Stimulated activated CD4-positive, alpha-beta T cell treated with anti-CD3 and anti-CD28 coated beads, Interleukin-1b, Interleukin-23, amount 100 ng/mL, for 4 hours (primary cell): Measurements from ENCODE around the gene GDI2.
"Not testable (repeated sequence)": the region's sequence is repeated elsewhere in the genome, so short reads cannot be mapped to it uniquely, and the experiment has no call there.

Source experiments
- DNase-seq, 2 donors: peaks; one replicate each; pipeline ENCODE4 v3.0.0-alpha.2; 2020; ENCODE audit warnings: low read depth in 2 of 2

Gene GDI2

DNA sequence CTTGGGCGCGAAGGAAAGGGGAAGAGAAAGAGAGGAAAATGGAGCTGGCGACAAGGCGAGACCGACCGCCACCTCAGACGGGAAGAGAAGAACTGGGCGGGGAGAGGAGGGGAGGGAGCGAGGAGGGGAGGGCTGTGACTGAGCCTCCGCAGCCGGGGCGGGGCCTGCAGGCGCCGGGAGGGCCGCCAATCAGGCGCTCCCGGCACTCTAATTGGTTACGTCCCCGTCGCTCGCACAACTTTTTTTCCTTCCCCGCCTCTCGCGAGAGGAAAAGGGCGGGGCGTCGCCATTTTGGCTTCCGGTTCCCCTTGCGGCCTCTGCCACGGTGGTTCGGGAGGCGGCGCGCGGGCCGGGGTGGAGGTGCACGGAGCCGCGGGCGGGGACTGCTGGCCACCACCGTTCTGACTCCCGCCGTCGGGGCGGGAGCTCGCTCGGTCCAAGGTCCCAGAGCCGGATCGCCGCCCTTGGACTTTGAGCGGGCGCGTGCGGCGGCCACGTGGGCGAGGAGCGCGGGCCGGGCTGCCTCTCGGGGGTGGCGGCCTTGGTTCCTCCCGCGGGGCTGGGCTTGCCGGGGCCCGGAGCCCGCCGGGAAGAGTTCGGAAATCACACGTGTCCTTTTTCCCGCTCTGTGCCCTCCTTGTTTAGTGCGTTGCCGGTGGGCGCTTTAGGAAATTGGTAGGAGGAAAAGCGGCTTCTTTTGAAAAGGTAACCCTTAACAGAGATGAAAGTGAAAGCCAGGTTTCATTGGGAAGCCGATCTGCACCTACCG lies at the start of gene GDI2:
Gene GDI2, minus strand, starts transcription at position 94 of the 769 bp plus-strand sequence. CDS start 176 bp downstream, outside the sequence.
- peak; percentile 92 to 95 for DNase-seq

DNA sequence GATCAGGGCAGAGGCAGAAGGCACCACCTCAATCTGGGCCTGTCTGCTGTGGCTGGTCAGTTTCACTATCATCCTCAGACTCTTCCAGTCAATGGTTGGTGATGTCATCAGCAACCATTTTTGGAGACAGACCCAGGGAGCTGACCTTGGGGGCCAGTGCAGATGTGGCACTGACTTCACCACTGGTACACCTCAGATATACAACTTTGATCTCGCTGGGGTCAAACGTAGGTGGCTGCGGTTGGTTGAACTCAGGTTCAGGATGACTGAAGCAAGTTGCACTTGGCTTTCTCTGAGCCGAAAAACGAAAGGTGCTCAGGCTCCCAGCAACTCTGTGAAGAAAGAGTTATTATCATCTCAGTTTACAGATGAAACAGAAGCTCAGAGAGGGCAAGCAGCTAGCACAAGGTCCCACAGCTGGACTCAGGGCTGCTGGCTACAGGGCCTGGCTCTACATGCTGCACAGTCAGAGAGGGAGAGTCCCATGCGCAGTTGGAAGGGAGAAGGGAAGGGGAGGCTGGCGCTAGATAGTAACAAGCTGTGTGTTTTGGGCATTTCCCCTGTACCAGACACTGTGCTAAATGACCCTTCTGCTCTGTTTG lies 49.2 kb upstream of the GDI2 start:
- DNase-seq, result no peak

DNA sequence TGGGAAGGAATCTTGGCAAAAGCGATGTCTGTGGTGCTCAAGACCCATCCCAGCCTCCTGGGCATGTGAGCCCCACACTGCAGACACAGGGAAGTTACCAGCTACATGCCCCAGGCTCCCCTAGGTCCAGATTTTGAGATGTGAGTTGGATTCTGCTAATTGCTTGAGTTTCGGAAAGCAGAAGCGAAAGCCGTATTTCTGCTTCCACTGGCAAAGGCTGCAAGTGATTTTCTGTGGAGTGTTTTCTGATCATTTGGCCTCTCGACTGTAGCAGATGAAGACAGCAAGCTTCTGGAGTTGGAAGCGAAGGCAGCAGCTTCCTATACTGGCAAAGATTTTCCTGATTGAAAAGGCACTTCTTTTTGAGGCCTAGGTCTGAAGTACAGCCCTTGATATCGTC lies 46.8 kb upstream of the GDI2 start:
- no peak for DNase-seq

DNA sequence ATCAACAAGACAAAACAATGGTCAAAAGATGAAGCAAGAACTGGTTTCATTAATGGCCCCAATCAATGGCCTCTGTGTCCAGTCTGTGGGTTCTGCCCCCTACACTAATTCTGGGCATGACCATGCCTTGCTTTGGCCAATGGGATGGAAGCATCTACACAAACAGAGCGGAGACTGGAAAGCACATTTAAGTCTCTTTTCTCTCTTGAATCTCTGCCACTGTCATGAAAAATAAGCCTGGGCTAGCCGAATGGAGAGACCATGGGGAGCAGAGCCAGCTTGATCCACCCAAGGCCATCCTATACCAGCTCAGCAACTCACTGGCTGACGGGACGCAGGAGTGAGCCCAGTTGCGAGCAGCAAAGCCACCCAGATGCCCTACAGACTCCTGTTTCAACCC lies 45.6 kb upstream of the GDI2 start:
- DNase-seq, result no peak

DNA sequence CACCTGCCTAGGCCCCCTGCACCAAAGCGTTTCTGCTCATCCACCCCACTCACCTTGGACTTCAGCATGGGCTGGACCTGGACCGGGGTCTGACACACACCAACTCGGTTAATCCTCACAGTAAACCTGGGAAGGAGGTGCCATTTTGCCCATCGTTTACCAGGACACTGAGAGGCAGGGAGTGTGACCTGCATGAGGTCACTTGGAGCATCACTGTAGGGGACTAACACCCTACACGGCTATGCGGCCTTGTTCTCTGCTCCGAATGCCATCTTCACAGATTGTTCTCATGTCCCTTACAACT lies 43.4 kb upstream of the GDI2 start:
- DNase-seq, result no peak

DNA sequence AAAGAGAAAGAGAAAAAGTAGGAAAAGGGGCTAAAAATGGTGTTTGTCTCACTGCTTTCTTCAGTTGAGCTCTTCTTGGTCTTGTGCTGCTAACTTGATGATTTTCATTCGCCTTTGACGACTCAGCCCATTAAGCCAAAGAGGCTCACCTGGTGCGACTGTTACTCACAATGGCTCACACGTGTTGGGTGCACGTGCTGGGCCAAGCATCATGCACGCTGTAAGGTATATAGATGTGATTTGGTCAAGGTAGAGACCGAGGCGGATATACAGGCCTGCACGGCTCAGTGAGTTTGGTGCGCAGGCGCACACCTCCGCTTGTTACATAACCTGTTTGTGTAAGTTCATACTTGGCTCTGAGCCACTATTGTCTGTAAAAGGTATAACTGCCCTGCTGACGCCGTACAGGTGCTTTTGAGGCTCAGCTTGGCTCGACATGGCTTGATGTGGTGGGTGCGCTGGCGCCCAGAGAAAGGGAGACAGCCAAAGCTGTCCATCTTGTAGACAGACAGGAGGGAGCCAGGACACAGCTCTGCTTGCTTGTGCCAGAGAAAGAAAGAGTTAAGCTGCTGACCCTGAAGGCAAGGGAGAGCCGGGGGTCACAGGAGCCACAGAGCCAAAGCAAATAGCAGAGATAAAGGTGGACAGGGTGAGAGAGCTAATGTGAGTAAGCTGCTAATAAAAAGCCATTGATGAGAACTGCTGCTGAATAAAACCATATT lies 42.9 kb upstream of the GDI2 start:
- DNase-seq, result no peak

DNA sequence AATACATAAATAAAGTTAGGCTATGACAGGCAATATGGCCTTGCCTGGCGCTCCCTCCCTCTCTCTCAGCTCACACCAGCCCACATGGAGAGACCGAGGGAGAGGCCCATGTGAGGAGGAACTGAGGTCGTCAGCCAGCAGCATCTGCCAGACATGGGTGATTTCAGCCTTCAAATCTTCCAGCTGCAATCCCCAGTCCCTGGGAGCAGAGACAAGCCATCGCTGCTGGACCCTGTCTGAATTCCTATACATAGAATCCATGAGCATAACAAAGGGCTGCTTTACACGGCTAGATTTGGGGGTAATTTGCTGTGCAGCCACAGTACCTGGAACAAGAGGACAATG lies 40.9 kb upstream of the GDI2 start:
- DNase-seq, result no peak

DNA sequence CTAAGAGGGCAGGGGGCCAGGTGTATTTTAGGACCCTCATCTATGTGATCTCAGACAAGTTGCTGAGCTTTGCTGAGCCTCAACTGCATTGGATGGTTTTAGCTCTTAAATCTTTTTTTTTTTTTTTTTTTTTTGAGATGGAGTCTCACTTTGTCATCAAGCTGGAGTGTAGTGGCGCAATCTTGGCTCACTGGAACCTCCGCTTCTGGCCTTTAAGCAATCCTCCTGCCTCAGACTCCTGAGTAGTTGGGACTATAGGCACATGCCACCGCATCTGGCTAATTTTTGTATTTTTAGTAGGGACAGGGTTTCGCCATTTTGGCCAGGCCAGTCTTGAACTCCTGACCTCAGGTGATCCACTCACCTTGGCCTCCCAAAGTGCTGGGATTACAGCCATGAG lies 33.4 kb upstream of the GDI2 start:
- DNase-seq, result not testable (repeated sequence)

DNA sequence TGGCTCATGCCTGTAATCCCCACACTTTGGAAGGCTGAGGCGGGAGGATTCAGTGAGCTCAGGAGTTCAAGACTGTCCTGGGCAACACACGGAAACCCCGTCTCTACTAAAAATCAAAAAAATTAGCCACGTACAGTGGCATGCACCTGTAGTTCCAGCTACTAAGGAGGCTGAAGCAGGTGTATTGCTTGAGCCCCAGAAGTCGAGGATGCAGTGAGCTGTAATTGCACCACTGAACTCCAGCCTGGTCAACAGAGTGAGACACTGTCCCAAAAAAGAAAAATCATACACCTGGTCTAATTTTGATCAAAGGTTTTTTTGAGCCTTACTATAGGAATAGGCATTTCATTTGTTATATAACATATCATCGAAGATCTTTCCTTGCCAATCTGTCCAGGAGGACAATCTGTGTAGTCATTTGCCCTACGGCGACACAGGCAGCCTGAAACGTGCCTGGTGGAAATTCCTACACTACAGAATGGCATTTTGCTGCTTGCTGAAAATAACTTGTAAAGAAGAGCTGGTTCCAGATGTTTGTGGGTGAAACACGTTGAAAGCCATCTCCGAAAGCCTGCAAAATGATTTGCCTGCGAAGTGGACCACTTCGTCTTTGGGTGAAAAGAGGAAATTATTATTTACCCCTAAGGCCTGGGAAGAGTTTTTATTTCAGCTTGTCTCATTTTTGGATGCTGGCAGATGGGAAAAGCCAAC lies 31.3 kb upstream of the GDI2 start:
- DNase-seq, result no peak

DNA sequence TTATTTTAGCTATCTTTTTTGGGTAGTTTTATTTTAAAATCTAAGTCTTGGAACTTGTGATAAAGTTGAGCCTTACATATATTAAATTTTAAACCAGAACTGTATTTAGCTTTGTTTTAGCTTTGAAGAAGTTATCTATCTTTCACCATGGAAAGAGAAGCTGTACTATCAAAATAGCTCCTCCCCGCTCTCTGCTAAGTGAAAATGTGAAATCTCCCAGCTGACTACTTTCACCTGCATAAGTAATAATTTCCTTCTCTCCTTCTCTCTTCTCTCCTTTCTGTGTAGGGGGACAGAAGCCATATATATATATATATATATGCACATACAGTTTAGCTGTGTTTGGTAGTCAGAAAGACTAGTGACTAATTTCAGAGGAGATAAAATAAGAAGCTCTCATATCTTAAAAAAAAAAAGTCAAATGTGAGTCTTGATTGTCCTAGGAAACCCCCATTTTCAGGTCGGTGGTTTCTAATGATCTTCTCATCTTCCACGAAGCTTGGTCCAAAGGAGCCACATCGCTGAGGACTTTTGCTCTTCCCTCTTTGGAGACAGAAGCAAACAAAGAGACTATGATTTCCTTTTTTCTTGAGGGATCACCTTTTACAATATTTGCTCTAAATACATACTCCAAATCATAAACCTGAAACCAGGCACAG lies 30.6 kb upstream of the GDI2 start:
- no peak for DNase-seq

DNA sequence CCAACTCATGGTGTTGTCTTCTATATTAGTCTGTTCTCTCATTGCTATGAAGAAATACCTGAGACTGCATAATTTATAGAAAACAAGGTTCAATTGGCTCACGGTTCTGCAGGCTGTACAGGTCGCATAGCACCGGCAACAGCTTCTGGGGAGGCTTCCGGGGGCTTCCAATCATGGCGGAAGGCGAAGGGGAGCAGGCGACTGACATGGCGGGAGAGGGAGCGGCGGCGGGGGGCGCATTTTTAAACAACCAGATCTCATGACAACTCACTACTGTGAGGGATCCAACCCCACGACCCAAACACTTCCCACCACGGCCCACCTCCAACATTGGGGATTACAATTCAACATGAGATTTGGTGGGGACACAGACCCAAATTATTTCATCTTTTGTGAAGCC lies 28.7 kb upstream of the GDI2 start:
- DNase-seq, result no peak

DNA sequence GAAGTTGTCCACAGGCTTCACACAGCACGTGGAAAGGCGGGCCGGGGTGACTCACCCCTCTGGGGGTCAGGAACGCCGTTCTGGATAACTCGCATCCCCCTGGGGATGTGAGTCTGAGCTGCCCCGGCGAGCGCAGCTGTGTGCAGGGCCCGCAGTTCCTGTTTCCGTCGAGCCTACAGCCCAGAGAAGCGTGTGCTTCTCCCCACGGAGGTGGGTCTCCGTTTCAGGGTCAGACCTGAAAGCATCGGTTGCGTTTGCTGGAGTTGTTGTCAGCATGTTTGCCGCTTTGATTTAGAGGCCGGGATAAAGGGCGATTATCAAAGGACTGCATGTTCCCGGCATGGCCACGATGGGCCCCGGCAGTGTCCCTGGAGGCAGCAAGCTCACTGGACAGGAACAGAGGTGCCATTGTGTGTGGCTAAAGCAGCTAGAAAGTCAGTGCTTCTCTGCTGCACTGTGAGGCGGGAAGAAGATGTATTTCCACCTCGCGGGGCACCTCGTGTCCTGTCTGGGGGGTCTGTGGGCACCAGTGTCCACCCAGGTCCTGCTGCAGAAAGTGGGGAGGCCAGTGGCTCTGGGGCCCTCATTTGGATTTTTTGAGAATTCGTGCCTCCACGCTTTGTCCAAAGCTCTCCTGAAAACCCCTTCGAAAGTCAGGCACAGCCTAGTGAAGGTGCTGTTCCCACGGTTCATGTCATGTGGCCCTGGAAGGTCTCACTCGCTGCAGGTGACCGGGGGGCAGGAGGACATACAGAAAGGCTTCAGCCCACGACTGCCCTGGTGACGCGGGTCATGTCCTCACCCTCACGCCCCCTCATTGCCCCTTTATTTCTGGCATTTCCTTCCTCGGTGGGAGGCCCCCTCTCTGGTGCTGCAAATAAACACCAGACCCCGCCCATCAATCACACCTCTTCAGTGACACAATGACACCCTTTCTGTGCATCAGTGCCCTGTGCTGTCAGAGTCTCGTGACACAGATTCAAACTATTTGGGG lies 27.4 kb upstream of the GDI2 start:
- no peak for DNase-seq

DNA sequence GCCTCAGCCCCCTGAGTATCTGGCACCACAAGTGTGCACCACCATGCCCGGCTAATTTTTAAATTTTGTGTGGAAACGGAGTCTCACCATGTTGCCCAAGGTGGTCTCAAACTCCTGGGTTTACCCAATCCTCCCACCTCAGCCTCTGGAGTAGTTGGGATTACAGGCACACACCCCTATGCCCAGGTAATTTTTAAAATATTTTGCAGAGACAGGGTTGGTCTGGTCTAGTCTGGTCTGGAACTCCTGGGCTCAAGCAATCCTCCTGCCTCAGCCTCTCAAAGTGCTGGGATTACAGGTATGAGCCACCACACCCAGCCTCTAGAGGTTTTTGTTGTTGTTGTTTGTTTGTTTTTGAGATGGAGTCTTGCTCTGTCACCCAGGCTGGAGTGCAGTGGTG lies 22.9 kb upstream of the GDI2 start:
- not testable (repeated sequence) for DNase-seq

DNA sequence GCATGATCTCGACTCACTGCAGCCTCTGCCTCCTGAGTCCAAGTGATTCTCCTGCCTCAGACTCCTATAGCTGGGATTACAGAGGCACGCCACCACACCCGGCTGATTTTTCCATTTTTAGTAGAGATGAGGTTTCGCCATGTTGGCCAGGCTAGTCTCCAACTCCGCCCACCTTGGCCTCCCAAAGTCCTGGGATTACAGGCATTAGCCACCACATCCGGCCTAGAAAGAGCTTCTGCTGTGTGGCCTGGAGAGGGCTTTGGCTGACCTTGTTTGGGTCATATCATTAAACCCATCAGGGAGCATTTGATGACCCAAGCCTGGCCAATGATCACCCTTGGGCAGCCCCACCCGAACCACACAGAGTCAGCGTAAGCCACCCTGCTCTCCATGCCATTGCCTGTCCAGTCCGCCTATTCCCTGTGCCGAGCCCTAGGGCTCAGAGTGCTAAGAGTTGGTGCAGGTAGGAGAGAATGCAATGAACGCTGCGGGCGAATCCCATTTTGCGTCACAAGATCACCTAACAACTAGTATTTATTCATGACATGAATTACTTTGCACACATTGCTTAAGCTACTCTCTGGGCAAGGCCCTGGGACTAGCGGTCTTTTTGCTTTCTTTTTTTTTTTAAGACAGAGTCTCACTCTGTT lies 22.3 kb upstream of the GDI2 start:
- DNase-seq, result no peak

DNA sequence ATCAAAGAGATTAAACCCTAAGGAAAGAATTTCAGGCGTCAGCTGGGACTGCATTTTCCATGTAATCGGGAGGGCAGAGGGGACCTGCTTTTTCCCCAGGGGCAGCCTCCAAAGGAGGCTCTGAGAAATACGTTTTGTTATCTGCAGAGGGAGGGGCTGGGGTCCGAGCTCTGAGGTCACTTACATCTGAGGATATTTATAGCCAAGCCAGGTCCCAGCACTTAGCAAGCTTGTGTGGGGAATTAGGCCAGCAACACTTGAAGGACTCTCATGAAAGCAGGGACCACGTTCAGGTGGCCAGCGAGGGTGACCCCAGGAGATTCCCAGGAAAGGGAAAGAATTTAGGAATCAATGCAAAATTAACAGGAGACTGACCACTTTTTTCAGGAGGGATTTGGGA lies 20.6 kb upstream of the GDI2 start:
- no peak for DNase-seq

DNA sequence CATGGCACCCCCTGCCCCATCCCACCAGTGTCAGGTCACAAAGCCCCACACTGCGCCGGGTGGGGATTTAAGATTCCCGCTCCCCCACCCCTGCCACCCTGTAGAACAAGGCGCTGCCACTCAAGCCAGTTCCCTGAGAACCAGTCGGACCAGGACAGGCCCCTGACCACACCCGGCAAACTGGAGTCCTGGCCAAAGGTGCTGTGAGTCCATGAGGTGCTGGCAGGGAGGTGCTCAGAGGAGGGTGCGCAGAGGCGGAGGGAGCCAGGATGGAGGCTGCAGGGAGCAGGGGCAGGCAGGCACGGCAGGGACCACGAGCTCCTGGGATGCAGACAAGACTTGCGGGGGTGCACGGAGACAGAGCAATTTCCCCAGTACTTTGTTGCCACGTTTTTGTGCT lies 19.7 kb upstream of the GDI2 start:
- no peak for DNase-seq

DNA sequence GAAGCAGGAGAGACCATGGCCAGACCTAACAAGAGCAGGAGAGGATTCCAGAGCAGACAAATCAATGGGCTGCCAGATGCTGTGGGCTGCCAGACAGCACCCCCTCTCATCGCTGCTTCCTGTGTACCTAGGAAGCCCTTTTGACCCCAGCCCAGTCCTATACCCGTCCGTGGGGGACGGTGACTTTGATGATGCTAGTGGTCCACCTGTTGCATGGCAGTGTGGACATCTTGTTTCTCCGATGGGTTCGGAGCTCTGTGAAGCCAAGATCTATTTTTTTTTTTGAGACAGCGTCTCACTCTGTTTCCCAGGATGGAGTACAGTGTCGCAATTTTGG lies 18.2 kb upstream of the GDI2 start:
- no peak for DNase-seq

DNA sequence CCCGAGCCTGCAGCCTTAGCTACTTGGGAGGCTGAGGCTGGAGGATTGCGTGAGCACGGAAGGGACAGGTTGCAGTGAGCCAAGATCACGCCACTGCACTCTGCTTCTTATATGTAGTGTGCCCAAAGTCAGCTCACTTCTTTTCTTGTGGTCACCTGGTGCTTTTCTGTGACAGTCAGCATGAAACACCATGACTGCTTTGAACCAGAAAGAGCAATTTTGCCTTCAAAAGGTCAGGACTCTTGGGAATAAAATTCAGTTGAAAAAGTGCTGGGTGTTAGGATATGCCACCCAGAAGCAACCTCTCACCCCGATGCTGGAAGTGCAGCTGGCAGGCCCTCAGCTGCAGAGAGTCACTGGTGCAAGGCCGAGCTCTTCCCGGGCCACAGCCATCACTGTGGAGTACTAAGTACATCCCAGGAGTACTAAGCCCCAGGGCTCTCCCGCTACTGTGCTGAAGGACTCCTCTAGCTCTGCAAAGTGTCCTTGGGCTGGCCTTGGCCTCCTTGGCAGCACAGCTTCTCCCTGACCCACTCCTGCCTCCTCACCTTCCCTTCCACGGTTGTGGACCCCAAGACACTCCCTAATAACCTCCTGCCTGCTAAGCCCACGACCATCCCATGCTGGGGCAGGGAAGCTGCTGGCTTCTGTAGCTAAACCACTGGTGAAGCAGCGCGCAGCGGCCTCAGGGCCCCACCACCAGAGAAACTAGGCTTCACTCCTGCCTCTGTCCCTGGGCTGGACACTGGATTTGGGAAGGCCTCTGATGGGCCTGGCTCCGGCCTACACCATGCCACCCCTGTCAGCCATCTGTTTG lies 17.6 kb upstream of the GDI2 start:
- DNase-seq, result no peak

DNA sequence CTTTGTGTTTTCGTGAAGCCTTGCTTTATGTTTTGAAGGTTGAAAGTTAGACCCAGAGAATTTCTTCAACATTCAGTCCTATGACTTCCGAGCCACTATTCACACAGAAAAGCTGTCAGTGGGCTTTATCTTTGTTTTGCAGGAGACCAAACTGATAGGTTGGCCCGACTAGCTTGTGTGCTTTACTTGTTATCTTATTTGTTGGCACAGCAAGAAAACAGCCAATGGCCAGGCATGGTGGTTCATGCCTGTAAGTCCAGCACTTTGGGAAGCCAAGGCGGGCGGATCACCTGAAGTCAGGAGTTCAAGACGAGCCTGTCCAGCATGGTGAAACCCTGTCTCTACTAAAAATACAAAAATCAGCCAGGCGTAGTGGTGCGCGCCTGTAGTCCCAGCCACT lies 16.0 kb upstream of the GDI2 start:
- no peak for DNase-seq

DNA sequence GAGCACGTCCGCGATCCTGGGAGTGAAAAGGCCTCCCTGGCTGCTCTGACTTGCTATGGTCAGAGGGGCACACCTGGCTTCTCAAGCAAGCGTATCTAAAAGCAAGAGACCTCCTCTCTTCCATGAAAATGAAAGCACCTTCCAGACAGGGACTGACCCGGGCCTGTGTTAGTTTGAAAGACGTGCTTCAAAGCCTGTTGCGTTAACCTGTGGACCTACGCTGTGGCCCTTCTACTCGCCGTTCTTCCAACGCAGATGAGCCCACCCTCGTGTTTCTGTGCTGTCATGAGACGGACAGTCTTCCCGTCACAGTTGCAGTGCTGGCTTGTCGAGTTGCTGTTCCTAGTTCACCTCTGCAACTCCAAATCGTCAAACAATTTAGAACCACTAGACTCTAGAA lies 15.5 kb upstream of the GDI2 start:
- DNase-seq, result no peak
